GM13976 (cell line): ENCODE results near the gene RNU2-63P.
A peak's percentile ranks its signal among the peaks of the same experiment; 100 is the strongest.

Experiments
- DNase-seq: peaks from one replicate; pipeline ENCODE4 v3.0.0; 2012; ENCODE audit warnings: low spot score
- CTCF ChIP-seq: IDR thresholded peaks from 2 replicates; pipeline ENCODE4 v1.5.1; 2012; ENCODE audit warnings: borderline replicate concordance, mild to moderate bottlenecking; ENCODE audit not compliant: insufficient read depth; ENCODE audit errors: extremely low read depth, missing control alignments, control extremely low read depth
- in situ Hi-C: fragments of 300-500 bp; cut with MboI; formaldehyde crosslinking; loops from one replicate; pipeline ENCODE4 v1.12.0; 2022; ENCODE audit warnings: low sequenced_read_pairs, mixed read lengths, inconsistent platforms; ENCODE audit not compliant: unreplicated experiment

The RNU2-63P gene

GRCh38 chr2:88016086-88016959 lies at the start of gene RNU2-63P:
Gene RNU2-63P (minus strand): TSS chr2:88016547.
- DNase-seq: peak; percentile 83
- in situ Hi-C loops: no loop called here
- TF ChIP-seq CTCF: no peak

- no peak for DNase-seq
- no peak for TF ChIP-seq CTCF
- in situ Hi-C loops: loop anchor here (25.0 kb wide), 1 partner anchor 601 kb away; no protein-coding TSS in a partner anchor
Measured at GRCh38 chr2:88061295-88061694, 44.9 kb upstream of the RNU2-63P start.

- in situ Hi-C loops: loop anchor here (25.0 kb wide), 1 partner anchor 601 kb away; no protein-coding TSS in a partner anchor
- no peak for DNase-seq
- TF ChIP-seq CTCF: no peak
Measured at GRCh38 chr2:88060907-88061275, 44.5 kb upstream of the RNU2-63P start.

GRCh38 chr2:88059979-88060906 lies 43.9 kb upstream of the RNU2-63P start:
- TF ChIP-seq CTCF: peak; percentile 47
- in situ Hi-C loops: loop anchor here (25.0 kb wide), 1 partner anchor 602 kb away; no protein-coding TSS in a partner anchor
- DNase-seq: peak; percentile 69

- no peak for TF ChIP-seq CTCF
- DNase-seq: no peak
- in situ Hi-C loops: loop anchor here (25.0 kb wide), 1 partner anchor 604 kb away; no protein-coding TSS in a partner anchor
Measured at GRCh38 chr2:88058191-88058590, 41.8 kb upstream of the RNU2-63P start.

GRCh38 chr2:88057437-88057844 lies 41.1 kb upstream of the RNU2-63P start:
- in situ Hi-C loops: loop anchor here (25.0 kb wide), 1 partner anchor 605 kb away; no protein-coding TSS in a partner anchor
- no peak for DNase-seq
- TF ChIP-seq CTCF: no peak
